SH-SY5Y (cell line): ENCODE results near the gene PRSS35.

Experiments
- GATA2 ChIP-seq: IDR thresholded peaks from 2 replicates; pipeline ENCODE4 v1.6.1; 2011; ENCODE audit warnings: mild to moderate bottlenecking, low read depth, low read length
- GATA3 ChIP-seq: IDR thresholded peaks from 2 replicates; pipeline ENCODE4 v1.6.1; 2011; ENCODE audit warnings: low read depth, mild to moderate bottlenecking, low read length, moderate library complexity

PRSS35 gene, protein sequence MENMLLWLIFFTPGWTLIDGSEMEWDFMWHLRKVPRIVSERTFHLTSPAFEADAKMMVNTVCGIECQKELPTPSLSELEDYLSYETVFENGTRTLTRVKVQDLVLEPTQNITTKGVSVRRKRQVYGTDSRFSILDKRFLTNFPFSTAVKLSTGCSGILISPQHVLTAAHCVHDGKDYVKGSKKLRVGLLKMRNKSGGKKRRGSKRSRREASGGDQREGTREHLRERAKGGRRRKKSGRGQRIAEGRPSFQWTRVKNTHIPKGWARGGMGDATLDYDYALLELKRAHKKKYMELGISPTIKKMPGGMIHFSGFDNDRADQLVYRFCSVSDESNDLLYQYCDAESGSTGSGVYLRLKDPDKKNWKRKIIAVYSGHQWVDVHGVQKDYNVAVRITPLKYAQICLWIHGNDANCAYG

DNA sequence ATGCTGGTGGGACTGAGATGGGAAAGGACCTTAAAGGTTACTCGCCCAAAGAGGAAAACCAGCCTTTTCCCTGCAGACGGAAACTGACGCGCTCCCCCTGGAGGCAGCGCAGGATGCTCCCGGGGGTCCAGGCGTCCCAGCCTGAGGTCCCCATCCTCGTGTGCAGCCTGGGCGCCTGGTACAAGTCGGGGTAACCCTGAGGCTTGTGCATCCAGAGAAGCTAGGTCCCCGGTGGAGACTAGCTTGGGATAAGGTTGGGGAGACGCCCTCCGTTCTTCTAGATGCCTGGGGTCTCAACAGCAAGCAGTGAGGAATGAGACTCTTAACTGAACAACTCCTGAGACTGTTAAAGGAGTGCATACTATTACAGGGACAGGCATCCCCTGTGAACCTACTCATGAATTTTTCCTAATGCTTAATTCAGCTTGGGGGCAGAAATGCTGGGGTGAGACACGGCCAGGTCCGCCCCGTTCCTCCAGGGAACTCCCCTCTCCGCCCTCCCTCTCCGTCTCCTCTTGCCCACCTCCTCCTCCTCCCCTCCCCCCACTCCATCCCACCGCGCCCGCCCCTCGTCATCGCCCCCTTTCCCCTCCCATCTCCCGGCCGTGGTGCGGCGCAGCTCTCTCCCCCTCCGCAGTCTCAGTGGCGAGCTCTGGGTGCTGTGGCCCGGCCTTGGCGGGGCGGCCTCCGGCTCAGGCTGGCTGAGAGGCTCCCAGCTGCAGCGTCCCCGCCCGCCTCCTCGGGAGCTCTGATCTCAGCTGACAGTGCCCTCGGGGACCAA, at the start of gene PRSS35:
PRSS35 (plus strand) TSS at position 634 of the 781 bp plus-strand sequence. CDS start 10,908 bp downstream, outside the sequence.
- TF ChIP-seq GATA3 (no peak), GATA2 (no peak)

DNA sequence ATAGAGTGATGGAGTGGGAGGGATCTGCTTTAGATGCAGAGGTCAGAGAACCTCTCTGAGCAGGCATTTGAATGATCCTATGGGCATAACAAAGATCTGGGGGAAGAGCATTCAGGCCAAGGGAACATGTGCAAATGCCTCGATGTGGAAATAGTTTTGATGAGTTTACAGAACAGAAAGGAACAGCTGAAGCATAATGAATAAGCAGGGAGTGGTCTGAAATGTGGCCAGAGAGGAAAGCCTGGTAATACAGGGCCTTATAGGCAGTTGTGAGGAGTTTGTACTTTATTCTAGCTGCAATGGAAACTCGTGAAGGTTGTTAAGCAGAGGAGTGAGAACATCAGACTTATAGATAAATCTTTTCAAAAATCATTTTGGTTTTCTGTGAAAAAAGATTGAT, 48.4 kb upstream of the PRSS35 start:
- no peak for TF ChIP-seq GATA2
- no peak for TF ChIP-seq GATA3

DNA sequence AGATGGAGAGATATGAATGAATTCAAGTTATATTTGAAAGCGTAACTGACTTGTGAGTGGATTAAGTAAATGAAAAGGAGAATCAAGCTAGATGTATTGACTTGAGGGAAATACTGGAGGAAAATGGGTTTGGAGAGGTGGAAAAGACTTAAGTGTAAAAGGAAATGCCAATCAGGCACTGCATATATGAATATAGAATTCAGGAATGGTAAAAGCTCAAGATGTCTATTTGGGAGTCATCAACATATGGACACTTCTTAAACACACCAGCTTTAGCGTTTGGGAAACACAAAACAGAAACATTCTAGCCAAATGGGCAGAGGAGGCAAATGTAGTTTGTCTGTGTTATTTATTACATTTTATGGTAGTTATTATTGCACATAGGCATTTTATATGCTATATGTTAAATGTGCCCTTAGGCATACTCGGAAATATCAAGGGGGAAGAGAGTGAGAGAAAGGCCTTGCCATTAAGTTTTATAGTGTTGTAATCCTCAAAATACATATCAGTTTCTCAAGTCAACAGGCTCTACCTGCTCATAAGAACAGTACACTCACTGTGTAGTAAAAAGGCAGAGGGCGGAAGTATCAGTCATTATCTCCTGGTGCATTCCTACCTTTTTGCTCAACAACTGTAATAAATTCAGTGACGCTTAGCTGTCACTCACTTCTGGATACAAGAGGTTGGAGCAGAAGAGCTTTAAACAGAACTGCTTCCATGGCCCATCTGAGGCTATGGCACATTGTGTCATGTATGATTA, 47.8 kb upstream of the PRSS35 start:
- no peak for TF ChIP-seq GATA2
- no peak for TF ChIP-seq GATA3

DNA sequence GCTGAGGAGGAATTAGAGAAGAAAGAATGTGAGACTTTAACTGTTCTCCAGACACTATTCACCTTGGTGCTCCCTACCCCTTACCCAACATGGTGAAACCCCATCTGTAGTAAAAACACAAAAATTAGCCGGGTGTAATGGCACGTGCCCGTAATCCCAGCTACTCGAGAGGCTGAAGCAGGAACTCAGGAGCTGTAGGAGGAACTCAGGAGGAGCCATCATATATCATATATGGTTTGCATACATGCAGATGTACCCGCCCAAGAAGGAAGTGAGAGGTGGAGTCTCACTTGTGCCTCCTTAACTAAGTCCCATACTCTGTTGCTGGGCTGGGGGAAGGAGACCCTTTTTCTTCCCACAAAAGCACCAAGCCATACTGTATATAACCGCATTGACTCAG, 46.0 kb upstream of the PRSS35 start:
- TF ChIP-seq GATA3 (no peak), GATA2 (no peak)

DNA sequence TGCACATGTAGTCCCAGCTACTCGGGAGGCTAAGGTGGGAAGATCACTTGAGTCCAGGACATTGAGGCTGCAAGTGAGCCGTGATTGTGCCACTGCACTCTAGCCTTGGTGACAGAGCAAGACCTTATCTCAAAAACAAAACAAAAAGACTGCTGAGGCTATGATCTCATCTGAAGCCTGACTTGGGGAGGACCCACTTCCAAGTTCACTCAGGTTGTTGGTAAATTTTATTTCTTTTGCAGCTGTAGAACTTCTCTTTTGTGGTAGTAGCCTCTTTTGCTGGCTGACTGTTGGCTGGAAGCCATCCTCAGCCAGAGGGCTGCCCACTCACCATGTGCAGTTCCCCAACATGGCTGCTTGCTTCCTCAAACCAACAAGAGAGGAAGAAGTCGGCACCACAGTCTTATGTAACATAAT, 44.7 kb upstream of the PRSS35 start:
- TF ChIP-seq GATA2, result no peak
- no peak for TF ChIP-seq GATA3

DNA sequence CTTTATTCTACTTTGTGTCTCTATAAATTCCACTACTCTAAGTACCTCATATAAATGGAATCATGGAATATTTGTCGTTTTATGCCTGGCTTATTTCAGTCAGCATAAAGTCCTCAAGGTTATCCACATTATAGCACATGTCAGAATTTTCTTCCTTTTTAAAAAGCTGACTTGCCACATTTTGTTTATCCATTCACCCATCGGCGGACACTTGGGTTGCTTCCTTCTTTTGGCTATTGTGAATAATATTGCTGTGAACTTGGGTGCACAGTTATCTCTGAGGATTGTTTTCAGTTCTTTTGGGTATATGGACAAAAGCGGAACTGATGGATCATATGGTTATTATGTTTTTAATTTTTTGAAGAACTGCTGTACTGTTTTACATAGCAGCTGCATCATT, 42.3 kb upstream of the PRSS35 start:
- TF ChIP-seq GATA3, result no peak
- no peak for TF ChIP-seq GATA2

DNA sequence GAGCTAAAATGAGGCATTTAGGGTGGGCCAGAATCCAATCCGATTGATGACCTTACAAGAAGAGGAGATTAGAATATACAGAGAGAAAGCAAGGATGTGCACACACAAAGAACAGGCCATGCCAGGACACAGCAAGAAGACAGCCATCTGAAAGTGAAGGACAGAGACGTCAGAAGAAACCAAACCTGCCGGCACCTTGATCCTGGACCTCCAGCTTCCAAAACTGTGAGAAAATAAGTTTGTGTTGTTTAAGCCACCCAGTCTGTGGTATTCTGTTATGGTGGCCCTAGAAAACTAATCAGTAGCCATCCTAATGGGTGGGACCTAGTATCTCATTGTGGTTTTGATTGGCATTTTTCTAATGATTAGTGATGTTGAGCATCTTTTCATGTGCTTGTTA, 41.7 kb upstream of the PRSS35 start:
- TF ChIP-seq GATA3, result no peak
- no peak for TF ChIP-seq GATA2

DNA sequence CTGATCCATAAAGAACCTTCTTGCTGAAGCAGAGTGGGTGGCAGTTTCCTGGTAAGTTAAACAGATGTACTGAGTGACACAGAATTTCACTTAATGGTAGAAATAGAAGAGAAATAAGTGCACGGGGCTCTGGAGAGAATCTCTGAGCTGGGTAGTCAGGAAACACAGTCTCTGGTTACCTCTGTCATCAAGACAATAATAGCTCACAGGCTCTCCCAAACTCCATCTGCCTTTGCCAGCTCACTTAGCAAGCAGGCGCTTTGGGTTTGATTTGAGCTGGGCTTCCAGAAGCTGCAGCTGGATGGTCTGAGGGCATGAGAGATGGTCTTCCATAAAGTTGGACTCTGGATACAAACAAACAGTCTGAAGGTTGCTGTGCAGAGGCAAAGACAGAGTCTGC, 39.6 kb upstream of the PRSS35 start:
- TF ChIP-seq GATA2, result no peak
- no peak for TF ChIP-seq GATA3

DNA sequence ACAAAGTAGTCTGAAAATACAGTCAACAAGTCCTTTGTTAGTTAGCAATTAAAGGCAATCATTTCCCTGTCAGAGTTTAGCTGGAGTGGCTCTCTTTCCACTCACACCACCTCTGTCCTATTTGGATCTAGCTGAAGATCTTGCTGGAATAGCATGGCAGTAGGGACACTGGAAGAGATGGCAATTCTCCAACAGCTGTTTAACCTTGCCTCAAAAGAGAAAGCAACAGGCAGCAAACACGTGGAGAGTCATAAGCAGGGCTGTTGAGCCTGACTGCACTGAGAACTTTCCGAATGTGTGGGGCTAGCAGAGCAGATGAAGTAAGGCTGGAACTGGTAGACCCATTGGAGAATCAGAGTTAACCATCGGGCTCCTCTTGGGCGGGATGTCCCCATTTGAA, 38.0 kb upstream of the PRSS35 start:
- no peak for TF ChIP-seq GATA3
- TF ChIP-seq GATA2, result no peak

DNA sequence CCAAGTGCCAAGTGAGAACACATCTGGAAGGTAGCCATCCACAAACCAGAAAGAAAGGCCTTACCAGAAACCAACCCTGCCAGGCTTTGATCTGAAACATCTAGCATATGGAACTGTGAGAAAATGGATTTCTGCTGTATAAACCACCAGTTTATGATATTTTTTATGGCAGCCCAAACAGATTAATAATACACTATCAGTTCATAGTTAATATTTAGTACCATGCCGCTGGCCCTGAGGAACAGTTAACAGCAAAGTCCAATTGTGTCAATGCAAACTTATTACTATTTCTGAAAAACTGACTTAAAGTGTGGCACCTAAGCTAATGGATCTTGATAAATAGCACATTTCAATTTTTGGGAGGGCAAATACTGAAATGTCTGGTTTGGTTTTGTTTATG, 35.4 kb upstream of the PRSS35 start:
- no peak for TF ChIP-seq GATA3
- no peak for TF ChIP-seq GATA2

DNA sequence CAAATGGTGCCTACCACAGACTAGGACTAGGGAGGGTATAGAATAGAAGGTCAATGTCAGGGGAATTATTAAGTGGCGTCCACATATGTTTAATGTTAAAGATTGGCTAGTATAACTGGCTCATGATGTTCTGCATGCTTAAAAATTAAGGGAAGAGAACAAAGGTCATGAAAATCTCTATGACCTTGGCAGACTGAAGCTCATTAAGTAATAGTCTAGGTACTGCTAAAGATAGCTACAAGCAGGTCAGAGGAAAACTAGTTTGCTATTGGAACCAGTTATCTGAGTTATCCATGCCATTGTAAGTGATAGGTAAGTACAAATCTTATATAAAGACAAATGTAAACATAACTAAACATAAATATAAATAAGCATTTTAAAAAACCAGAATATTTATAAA, 32.9 kb upstream of the PRSS35 start:
- TF ChIP-seq GATA3 (no peak), GATA2 (no peak)

DNA sequence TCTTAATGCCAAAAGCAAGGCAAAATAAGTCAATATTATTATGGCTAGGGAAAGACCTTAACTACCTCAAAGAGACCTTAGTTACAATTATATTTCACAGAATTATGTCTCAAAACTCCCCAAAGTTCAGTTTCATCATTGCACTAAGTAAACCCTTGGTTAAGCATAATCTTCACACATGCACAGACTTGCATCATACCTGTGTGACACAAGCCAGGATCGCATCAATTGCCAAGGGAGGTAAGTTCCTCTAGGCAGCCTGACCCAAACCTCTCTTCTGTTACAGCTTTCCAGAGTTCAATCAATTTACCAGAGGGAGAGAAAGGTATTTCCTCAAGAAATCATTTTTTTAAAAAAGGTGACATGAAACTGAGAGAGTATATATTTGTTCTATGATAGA, 31.9 kb upstream of the PRSS35 start:
- no peak for TF ChIP-seq GATA3
- no peak for TF ChIP-seq GATA2

DNA sequence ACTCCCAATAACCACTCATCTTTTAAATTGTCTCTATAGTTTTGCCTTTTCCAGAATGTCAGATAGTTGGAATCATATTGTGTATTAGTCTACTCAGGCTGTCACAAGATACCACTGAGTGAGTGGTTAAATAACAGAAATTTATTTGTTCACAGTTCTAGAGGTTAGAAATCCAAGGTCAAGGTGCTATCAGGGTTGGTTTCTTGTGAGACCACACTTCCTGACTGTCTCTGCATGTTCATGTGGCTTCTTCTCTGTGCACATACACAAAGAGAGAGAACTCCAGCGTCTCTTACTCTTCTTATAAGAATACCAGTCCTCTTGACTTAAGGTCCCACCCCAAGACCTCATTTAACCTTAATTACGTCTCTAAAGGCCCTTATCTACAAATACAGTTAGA, 23.9 kb upstream of the PRSS35 start:
- TF ChIP-seq GATA3 (no peak), GATA2 (no peak)

DNA sequence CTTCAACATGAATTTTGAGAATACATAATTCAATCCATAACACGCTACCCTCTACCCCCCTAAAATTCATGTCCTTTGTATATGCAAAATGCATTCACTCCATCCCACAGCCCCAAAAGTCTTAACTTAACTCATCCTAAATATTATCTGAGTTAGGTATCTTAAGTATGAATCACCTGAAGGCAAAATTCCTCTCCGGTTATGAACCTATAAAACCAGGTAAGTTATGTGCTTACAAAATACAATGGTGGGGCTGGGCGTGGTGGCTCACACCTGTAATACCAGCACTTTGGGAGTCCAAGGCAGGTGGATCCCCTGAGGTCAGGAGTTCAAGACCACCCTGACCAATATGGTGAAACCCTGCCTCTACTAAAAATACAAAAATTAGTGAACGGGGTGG, 23.5 kb upstream of the PRSS35 start:
- TF ChIP-seq GATA3, result no peak
- no peak for TF ChIP-seq GATA2

DNA sequence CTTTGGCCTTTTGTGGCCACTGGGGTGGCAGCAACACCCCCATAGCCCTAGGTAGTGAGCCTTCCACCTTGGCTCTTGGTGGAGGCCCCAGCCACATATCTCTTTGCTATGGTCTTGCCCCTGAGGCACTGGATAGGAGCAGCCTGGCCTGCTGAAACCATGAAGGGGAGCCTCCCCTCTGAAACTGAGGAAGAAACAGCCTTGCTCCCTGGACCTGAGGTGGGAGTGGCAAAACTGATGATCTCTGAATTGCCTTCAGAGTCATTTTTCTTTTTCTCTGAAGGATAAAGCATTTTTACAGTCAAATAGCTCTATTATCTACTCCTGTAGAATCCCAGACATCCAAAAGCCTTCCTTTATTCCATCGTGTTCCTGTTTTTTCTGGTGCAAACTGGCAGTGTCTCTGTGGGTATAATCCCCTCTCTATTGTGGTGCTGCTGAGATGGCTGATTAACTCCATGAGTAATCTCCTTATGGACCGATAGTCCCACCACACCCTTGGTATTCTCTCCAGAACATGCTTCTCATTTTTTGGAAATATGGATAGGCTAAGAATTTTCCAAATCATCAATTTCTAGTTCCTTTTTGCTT, 22.0 kb upstream of the PRSS35 start:
- TF ChIP-seq GATA2 (no peak), GATA3 (no peak)

DNA sequence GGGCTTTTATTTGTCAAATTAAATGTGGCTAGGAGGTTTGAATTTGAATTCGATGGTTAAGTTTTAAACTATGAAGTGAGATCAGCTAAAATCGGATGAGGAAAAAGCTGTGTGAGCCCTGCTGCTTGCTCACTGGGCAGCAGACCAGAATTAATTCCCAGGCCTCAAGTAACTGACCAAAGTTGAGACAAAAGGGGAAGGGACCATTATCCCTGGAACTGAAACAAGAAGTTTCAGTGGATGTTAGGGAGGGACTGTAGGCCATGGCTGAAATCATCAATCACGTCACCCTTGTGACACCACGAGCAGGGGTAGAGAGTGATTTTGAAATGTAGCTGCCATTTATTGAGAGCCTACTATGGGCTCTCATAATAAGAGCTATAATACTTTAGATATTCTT, 7.0 kb upstream of the PRSS35 start:
- TF ChIP-seq GATA3, result no peak
- no peak for TF ChIP-seq GATA2
